HG03103 (cell line): ENCODE results near the gene APCDD1.
A peak's percentile ranks its signal among the peaks of the same experiment; 100 is the strongest.
"Not testable (repeated sequence)": the region's sequence is repeated elsewhere in the genome, so short reads cannot be mapped to it uniquely, and the experiment has no call there.

Experiments used
- ATAC-seq: cut with Tn5 transposase; IDR thresholded peaks from one replicate; pipeline ENCODE4 v1.9.1; 2021; ENCODE audit warnings: low read depth; ENCODE audit not compliant: unreplicated experiment

Gene APCDD1

DNA sequence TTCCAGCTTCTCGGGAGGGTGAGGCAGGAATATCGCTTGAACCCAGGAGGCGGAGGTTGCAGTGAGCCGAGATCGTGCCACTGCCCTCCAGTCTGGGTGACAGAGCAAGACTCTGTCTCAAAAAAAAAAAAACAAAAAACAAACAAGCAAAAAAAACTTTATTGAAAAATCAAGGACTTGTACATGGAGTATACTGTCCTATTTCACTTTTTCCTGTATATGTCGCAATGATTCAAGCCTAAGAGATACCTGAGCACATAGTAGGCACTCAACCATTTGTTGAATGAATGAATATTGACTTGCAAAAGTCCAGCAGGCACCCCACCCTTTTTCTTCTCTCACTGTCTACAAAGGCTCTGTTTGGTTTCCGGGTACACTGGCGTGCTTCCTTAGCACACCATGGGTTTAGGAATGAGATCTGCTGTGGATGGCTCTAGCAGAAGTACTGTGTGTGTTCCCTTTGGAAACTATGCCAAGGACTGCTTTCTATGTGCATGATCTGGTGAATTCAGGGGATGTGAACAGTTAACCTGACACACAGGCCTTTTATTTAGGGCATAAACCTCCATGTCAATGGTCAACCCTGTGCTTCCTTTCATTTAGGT is 6.1 kb downstream of the APCDD1 start:
- ATAC-seq: no peak

DNA sequence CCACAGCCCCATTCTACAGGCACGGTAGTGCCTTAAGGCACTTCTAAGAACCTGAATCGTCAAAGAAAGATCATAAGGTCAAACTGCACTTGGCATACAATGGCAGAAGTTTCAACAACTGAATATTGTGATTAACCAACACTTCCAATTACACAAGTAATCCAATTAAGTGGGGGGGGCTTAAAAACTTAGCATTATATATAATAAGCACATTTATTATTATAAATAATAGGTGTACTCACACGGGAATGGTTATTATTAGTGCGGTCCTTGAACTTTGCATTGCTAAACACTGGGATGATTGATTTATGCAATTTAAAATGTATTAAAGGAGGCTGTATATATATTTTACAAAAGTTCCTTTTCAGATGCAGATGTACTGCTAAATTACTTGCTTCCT is 7.6 kb downstream of the APCDD1 start:
- ATAC-seq: no peak

DNA sequence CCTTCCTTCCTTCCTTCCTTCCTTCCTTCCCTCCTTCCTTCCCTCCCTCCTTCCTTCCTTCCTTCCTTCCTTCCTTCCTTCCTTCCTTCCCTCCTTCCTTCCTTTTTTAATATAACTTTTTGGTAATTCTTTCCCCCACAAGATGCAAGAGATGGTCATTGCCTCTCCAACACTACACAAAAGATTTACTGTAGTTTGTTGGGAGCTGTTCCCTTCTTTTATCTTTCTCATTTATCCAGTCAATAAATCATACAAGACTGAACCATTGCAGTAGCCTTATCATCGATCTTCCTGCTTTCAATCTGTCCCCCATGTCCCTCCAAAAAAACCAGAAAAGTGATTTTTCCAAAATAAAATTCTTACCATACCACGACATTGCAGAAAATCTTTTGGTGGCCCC is 8.2 kb downstream of the APCDD1 start:
- no peak for ATAC-seq

DNA sequence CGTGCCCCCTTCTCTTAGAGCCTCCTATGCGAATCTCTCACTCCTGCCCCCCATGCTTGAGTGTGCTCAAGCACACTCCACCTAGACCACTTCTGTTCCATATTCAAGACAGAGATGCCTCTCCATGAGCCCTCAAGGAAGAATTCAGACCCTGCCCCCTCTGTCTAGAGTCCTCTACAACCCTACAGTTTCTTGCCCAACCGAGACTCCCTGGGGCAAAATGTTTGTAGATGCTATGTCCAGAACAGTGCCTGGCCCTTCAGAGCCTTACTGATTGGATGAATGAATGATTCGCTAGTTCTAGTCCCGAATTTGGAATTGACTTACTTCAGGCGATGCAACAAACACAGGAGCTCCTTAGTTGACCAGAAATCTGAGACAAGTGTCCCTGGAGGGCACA is 8.7 kb downstream of the APCDD1 start:
- ATAC-seq: no peak

DNA sequence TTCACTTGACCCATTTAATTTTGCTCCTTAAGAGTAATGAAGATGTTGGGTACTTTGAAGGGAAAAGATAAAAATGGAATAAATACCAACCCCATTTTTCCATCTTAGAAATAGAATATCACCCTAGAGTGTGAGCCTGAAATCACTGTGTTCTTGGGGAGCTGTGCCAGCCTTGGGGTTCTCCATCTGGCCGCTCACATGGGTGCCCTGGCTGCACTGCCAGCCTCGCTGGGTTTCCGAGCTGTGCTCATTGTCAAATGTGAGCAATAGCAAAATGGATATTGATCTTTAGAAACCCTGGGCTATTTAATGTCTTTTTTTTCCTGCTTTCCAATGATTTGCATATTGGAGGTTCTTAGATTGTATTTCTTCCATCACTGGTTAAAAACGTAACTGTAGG is 9.3 kb downstream of the APCDD1 start:
- ATAC-seq: no peak

DNA sequence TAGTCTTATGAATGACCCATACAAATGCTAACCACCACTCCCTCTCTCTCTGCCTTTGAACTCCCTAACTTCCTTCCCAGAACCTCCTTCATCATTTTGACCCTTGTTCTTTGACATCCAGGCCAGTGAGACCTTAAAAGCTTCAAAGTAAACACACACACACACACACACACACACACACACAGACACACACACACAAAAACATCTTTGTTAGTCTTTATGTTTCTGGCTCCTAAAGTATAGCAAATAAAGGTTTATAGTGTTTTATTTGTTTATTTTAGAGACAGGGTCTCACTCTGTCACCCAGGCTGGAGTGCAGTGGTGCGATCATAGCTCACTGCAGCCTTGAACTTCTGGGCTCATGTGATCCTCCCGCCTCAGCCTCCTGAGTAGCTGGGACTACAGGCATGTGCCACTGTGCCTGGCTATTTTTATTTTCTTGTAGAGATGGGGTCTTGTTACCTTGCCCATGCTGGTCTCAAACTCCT is 9.8 kb downstream of the APCDD1 start:
- not testable (repeated sequence) for ATAC-seq

DNA sequence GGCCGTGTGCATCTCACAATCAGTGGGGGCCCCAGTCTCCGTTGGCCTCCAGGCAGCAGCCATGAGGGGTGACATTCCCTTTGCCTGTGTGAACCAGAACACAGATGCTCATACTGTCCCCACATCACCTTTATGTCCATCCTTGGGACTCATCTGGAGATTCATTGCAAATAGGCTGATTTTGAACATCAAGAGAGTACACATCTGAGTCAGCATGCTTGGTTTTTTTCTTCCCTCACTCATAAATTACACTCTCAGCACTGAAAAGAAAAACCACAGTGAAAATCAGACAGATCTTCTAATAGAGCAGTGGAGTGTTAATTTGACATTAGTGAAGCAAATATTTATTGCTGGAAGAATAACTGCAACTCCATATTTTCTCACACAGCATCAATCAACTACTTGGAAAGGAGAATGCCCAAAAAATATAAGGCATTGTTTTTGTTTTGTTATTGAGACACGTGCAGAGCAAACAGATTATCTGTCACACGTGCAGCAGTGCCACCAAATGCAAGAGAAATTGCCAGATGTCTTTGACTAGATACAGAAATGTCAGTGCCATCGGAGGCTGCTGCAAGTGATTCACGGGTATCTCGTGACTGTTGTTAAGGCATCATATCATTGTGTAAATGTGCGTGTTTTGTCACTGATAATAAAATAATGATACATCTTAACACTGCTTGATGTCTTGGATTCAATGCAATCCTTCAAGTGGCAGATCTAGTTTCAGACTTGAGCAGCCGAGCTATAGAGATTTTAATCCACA is 10.9 kb downstream of the APCDD1 start:
- no peak for ATAC-seq

DNA sequence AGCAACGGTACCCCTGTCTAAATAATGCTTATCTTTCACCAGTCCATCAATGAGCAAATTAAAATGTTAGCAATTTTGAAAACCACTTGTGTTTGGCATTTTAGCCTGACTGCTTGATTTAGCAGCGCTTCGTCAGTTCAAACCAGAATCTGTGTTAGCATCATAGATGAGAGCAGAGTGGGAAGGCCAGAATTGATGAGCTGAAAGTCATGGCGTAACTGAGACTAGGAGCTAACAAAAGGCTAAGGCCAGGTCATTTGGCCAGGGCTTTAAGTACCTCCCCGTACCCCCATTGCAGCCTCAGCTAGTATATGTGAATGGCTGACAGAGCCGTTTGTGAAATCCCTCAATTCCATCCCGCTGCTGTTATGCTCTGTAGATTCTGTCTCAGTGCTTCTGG is 16.0 kb downstream of the APCDD1 start:
- ATAC-seq: no peak

DNA sequence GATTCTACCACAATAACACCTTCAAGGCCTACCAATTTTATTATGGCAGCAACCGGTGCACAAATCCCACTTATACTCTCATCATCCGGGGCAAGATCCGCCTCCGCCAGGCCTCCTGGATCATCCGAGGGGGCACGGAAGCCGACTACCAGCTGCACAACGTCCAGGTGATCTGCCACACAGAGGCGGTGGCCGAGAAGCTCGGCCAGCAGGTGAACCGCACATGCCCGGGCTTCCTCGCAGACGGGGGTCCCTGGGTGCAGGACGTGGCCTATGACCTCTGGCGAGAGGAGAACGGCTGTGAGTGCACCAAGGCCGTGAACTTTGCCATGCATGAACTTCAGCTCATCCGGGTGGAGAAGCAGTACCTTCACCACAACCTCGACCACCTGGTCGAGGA is 17.1 kb downstream of the APCDD1 start:
- no peak for ATAC-seq

DNA sequence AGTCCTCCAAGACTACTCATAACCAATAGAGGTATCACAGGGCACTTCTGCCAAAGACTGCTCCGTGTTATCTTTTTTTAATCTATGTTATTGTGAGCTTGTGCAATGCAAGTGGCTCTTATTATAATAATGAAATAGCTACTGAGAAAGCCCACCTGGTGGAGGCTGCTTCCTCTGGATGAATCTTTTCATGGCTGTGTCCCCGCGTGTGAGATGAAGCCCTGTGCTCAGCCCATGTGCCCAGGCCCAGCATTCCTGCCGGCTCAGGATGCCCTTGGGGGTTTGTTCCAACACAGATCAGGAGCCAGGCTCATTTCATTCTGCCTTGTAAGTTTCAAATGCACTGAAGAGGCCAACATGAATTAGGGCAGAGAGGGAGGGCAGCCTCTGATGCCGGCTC is 18.7 kb downstream of the APCDD1 start:
- no peak for ATAC-seq

DNA sequence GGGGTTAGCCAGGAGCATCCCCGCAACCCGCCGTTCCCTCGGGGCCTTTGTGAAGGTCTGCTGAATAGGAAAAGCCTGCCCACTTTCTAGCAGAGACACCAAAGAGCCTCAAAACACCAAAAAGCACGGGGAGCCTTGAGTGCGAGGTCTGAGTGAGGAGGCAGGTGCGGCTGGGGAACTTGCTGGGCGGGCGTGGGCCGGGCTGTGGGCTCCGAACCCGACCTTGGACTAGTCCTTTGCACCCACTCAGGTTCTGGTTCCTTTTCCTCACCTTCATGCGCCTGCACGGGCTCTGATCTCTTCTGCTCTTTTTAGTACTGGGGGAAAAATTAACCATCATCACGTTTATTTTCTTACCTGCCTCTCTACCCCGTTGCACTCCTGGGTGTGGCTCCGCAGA is 19.9 kb downstream of the APCDD1 start:
- ATAC-seq: no peak

DNA sequence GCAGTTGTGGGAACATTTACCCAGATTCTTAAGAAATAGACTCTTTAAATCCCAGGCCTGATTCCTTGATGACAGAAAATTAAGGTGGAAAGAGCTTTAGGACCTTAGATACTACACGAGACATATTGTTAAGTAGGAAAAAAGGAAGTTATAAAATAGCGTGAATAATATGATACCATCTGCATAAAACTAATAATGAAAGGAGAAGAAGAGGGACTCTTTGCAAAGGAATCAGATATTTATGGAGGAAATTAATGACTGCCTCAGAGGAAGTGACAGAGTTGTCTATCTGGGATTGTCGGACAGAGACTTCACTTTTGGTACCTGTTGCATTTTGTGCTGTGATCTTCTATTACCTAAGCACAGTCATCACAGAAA is 20.8 kb downstream of the APCDD1 start:
- ATAC-seq: no peak

DNA sequence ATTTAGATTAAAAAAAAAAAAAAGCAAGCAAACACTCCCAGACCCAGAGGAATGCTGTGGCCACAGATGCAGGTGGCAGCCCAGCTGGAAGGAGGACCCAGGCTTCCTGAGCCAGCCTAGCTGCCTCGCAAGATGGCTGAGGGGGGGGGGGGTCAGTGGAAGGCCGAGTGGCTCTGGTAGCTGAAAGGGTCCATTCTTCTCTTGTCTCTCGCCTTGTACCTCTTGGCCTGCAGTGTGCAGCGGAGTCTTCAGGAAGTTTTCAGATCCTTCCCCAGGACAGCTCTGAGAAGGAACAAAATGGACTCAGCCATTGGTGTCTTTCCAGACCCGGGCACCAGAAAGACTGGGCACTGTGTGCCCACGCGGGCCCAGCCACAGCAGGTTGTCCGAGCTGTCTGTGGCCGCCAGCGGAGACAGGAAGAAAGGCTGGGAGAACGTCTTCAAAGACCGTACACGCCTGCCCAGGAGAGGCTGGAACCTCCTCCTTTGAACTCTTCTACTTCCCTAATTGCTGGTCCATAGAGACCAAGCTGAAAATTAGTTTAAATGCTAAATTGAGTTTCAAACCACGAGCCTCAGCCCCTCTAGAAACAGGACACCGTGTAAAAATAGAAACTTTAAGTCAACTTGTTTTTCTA is 21.3 kb downstream of the APCDD1 start:
- no peak for ATAC-seq

DNA sequence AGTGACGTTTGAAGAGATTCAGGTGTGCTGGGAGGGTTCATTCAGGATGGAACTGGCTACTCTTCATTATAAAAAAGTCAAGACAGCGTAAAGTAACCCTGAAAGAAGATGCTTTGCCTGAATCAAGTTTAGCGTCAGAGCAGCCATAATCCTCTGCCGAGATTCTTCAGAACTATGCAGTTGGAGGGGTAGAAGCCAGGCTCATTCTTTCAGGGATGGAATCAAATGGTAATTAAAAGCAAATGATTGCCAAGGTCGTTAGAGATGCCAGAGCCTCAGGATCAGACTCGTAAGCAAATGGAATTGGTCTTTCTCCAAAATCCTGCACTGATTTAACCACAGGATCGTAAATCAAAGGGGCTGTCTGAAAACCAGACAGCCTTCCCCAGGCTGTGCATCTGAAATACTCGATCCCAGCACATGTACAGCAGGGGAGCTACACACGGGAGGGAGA is 21.9 kb downstream of the APCDD1 start:
- ATAC-seq: no peak

DNA sequence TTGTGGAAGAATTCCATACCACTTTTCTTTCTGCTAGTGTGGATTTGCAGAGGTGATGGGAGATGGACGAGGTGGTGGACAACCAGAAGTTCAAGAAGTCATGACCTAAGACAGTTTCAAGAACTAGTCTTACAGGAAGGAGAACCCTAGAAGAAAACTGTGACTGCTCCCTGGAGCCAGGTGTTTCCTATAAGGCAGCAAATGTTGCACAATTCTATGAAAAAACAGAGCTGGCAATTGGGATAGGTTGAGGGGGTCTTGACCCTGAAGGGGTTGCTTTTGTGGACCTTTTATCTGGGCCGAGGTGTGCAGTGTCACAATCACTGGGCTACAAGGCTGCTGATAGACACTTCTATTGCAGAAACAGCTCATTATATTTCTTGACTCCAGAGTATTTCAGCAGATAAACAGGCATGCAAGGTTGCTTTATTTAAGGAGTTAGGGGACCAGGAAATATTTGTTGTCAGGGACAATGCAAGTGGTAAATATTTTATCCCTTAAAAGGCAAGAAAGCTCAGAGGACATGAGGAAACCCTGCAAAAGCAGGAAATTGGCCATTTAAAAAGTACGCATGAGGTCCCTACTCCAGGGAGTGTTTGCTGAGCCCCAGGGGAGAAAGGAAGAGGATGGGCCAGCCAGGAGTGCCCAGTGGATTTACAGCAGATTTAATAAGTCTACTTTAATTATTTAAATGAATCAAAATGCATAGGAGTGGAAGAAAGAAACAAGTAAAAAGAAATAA is 22.9 kb downstream of the APCDD1 start:
- no peak for ATAC-seq

DNA sequence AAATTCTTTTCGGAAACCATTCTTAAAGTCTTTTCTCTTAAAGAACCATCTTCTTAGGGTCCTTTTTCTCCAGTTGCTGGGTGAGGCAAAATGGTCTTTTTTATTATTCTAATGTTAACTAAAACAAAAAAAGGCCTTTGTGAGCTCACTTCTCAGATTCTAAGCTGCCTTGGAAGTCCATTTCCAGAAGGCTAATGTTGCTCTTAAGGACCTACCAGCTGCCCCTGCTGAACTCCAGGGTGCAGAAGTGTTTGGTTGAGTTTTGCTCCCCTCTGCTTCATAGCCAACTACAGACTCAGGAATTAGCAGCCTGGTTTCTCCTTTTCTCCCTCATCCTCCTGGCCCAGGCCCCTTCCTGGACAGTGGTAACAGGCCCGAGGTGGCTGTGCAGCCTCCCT is 23.4 kb downstream of the APCDD1 start:
- no peak for ATAC-seq

DNA sequence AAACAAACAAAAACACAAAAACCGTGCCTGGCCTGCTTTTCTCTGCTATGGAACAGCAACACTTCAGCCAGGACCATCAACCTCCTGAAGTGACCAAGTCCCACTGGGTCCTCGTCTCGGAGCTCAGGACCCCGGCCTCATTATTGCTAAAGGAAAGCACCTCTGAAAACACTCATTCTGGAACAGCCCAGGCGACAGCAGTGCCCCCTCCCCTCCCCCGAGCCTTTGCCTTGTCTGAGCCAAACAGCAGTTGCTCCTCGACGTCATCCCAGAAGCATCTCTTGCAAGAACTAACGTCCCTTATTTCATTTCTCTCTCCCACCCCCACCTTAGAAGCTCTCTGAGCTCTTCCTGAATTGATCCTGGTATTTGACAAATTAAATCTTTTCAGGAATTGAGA is 27.4 kb downstream of the APCDD1 start:
- no peak for ATAC-seq

DNA sequence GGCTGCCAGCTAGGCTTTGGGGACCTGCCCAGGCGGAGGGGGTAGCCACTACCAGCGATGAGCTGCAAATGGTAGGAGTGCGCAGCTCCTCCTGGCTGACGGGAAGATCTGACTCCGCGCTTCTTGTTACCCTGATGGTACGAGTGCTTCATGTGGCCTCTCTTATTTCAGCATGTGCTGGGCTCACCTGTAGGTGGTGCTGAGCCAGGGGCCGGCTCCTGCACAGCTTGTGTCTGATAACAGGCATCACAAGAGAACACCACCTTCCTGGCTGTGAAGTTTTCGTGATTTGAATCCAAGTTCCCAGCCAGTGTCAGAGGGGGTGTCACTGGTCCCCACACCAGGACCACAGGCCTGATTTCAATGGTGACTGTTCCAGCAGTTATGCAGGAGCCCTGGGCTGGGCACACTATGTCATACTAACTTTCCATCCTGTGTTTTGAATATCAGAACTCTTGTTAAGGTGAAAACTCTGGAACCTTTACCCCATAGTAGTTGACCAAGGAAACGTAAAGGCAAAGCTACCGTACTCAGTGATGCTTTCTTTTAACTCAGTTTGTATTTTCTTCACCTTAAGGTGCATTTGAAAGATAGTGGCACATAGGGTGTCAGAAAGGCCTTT is 28.0 kb downstream of the APCDD1 start:
- ATAC-seq: no peak

DNA sequence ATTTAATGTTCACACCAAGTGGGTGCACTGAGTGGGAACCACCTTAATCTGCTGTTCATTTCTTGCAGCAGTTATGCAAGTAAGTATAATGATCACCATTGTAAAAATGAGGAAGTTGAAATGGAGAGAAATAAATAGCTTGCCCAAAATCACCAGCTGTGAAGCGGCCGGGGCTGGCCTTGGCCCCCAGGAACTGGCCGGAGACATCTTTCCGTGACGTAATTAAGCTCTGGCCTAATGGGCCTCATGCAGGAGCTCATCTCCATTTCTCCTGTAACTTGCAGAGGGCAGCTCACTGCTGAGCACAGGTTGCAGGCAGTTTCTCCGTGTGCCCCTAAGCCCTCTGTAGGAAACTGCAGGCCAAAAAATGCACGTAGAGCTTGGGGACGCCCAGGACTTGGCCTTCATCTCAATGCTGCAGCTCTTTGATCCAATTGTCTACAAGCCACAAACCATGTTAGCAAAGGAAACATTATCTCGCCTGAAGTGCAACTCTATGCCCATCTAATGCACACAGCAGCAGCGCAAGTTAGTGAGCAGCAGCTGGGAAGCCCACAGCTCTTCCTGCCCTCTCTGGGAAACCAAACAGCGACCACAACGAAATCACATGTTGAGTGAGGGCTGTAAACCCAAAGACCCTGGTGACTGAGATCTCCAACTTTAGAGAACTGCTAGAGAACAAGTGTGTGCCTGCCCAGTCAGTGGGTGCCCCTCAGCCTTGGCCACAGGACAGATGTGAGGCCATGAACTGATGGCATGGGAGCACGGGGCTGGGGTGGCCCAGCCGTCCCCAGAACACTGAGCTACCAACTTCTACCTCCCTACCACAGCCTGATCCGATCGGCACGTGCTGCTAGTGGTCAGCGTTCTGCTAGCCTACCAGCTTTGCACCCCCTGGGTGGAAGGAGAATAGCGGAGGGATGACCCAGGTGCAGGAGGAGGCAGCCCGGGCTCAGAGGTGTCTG is 28.8 kb downstream of the APCDD1 start:
- ATAC-seq: peak; percentile 69

DNA sequence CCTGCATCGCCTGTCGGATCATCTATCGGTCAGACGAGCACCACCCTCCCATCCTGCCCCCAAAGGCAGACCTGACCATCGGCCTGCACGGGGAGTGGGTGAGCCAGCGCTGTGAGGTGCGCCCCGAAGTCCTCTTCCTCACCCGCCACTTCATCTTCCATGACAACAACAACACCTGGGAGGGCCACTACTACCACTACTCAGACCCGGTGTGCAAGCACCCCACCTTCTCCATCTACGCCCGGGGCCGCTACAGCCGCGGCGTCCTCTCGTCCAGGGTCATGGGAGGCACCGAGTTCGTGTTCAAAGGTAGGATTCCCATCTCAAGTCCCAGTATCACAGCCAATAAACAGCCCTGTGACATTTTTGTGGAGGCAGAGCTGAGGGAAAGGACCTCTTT is 31.0 kb downstream of the APCDD1 start:
- ATAC-seq: no peak
